Measurements from ENCODE around the gene PRLHR. TPM values are rescaled to one million over a fixed set of nuclear protein-coding genes. Genes with fewer than 3 reads are reported as not detected.
"Not testable (repeated sequence)": the region's sequence is repeated elsewhere in the genome, so short reads cannot be mapped to it uniquely, and the experiment has no call there.

The PRLHR gene
- total RNA-seq: not detected in 2 replicates

DNA sequence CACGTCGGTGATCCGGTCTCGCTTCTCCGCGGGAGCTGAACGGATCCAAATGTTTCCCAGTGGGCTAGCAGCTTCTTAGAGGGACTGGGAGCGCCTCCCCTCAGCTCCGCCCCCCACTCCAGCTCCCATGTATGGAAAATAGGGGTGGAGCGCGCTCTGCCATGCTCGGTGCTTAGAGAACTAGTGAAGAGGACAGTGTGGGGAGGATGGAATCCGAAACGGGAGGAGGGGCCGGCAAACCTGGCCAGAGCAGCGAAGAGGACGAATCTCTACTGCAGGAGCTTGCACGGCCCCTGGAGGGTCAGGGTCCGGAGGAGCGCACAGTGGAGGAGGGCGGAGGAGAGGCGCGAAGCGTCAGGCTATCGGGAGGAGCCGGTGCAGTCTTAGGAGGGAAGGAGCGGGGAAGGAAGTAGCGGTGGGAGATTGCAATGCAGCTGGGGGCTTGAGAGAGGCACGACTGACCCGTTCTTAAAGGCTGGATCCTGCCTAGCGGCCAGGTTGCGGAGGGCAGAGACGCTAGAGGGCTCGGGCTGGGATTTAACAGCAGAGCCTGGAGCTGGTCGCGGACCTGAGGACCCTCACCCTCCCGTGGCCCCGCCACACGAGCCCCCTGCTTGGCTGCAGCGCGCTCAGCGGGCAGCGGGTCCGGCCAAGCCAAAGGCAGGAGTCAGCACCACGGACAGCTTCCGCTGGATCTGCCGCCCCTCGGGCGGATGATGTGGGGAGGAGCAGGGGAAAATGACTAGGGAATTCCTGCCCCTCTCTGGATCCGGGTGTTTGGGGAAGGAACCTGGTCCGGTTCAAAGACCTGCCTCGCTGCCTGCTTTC is at the start of gene PRLHR:
PRLHR (minus strand) TSS at position 51 of the 828 bp plus-strand sequence. CDS start 404 bp downstream, outside the sequence.
- DNase-seq (ENCODE audit: low read depth, low spot score): no peak

DNA sequence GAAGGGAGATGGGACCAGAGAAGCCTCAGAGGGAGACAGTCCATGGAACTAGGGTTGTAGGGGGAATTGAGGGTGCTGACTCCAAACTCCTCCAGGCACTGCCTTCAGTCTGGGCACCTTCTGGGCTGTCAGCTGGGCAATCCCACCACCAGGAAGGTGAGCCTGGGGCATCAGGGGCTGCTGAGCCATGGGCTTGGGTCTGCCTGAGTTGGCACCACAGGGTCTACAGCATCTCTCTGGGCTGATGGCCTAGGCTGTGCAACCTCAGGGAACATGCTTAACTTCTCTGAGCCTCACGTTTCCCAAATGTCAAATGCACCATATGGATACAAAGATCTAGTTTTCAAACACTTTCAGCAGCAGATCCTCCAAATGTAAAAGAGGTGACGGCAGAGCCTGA is 46.8 kb upstream of the PRLHR start:
- DNase-seq (ENCODE audit: low read depth, low spot score): no peak

DNA sequence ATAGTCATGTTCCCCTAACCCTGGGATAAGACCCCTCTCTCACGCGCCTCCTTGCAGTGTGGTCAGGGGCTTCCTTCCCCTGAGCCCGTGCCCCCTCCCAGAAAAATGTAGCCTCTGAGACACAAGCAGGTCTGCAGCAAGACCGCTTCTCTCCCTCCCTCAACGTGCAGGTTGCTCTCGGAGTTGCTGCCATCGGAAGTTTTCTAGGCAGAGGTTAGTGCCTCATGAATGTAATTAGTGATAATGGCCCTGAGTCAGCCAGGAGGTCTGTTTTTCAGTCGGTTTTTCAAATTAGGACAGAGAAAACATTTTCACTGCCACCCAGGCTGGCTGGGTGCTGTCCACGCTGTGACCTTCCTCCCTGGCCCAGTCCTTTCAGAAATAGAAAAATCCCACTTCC is 43.2 kb upstream of the PRLHR start:
- no peak for DNase-seq (ENCODE audit: low read depth, low spot score)

DNA sequence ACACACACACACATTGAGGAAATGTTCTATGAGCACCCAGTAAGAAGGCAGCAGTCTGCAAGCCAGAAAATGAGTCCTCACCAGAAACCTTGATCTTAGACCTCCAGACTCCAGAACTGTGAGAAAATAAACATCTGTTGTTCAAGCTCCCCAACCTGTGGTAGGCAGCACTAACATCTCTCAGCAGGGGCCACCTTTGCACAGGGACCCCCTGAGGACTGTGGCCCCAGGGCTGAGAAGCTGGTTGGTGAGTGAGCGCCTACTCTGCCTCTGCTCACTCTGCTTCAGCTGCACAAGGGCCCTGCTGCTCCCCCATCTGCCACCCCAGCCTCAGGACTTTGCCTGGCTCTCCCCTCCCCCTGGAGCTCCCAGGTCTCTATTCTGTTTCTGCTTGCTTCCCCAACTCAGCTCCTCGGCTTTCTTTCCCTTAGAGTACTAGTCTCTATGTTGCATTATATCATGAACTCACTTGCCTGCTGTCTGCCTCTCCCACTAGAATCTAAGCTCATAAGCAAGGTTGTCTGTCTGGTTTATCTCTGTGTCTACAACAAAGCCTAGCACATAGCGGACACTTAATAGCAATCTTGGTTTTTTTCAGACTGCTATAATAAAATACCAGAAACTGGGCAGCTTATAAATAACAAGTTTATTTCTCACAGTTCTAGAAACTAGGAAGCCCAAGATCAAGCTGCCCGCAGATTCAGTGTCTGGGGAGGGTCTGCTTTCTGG is 40.4 kb upstream of the PRLHR start:
- DNase-seq (ENCODE audit: low read depth, low spot score): no peak

DNA sequence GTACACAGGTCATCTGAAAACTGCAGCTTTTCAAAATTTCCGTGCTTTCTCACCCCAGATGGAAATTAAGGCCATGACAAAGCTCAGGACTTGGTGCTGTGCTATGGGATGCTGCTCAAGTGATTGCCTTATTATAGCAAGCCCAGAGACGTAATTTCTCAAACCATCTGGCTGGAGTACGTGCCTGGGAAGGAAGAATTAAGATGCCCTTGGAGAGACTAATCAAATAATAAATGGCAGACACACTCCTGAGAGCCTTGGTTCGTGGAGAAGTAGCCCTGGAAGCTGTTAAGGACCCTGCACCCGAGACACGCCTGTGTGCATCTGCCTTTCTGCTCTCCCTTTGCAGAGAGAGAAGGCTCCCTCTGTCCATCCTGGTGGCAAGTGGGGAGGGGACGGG is 38.3 kb upstream of the PRLHR start:
- no peak for DNase-seq (ENCODE audit: low read depth, low spot score)

DNA sequence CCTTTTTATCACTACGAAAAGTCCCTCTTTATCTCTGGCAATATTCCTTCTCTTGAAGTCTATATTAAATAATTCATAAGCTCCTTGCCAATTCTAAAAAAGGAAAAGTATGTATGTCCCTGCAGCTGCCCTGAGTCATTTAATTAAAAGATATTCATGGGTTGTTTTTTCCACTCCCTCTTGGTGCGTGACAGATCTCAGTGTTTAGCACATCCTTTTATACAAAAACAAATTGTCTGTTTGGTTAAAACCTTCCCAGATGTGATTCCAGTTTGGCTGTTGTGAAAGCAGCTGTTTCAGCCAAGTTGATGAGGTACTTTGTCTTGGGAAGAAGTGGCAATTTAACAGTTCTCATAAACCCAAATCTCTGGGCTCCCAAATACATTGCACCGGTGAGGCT is 33.8 kb upstream of the PRLHR start:
- no peak for DNase-seq (ENCODE audit: low read depth, low spot score)

DNA sequence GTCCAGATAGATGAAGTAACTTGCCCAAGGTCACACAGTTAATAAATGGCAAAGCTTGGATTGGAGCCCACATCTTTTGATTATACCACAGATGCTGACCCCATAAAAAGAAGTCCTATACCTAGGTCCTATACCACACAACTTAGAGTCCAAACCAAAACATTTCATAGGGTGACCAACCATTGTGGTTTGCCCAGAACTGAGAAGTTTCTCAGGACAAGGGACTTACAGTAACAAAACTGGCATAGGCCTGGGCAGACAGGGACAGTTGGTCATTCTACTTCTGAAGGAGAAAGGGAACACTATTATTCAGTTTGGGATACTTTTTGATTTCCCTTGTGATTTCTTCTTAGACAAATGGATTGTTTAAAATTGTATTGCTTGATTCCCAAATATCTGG is 32.9 kb upstream of the PRLHR start:
- no peak for DNase-seq (ENCODE audit: low read depth, low spot score)

DNA sequence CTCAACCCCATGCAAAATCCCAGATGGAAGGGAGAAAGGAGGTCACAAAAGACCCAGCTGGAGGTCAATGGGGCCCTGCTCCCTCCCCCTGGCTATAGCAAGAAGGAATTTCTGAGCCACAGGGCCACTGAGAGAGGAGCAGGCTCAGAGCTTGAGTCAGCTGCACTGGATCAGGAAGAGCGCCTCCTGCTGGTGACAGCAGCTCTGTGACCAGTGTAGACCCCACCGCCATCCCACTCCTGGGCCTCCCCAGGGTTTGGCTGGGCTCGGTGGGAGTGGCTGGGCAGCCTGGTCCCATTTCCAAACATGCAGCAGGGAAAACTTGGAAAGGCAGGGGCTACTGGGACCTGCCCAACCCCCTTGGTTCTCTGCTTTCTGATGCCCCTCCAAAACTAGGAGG is 31.5 kb upstream of the PRLHR start:
- no peak for DNase-seq (ENCODE audit: low read depth, low spot score)

DNA sequence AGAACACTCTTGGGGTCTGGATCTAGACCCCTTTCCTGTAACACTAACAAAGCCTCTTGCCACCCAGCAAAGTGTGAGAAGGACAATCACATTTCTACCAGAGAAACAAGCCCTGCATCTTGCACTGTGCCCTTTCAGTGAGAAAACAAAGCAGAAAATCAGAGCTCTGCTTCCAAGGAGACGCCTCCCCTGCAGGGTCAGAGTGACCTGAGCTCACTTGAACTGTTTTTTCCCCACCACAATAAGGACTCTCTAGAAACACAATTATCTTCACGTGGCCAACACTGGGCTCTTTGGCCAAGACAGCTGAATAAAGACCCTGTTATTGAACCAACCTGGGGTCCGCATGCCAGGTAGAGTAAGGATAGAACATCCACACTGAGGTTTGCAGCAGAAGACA is 30.1 kb upstream of the PRLHR start:
- DNase-seq (ENCODE audit: low read depth, low spot score): no peak

DNA sequence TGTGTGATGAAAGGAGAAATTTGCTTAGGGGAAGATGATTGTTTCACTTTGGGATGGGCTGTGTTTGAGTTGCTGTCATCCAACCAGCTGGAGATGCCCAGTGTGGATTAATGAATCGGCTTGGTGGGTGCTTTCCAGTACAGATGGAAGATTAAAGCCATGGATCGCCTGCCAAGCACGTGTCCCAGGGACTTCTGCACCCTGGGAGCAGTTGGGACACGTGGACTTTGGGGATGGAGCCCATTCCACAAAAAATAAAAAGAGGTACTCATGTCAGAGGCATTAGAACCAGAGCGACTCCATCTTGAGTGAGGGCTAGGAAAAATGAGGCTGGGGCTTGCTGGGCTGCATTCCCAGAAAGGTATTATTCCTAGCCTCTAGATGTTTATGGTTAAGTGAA is 29.3 kb upstream of the PRLHR start:
- no peak for DNase-seq (ENCODE audit: low read depth, low spot score)

DNA sequence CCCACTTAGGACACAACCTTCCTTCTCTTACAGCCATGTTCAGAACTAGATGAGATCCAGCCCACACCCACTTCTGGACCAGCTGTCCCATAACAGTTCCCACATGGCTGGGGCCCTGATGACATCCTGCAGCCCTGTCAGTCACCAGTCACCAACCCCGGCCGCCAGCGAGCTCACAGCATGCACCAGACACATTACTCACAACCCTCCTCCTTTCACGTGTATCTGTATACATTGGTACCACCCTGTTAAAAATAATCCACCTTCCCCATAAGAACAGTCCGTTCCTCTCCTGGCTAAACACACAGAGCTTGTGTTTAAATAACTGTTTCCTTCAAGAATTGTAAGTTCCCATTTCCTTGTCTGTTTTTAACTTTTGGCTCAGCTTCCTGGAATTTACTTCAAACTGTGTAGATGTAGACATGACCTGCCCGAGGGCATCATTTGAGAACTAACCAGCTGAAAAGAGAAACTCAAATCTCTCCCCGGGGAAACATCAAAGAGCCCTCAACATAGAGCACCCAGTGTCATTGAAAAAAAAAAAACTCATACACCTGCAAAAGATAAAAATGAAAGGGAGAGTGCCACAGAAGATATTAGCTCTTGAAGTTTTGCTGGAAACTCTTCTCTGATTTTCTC is 26.0 kb upstream of the PRLHR start:
- DNase-seq (ENCODE audit: low read depth, low spot score): no peak

DNA sequence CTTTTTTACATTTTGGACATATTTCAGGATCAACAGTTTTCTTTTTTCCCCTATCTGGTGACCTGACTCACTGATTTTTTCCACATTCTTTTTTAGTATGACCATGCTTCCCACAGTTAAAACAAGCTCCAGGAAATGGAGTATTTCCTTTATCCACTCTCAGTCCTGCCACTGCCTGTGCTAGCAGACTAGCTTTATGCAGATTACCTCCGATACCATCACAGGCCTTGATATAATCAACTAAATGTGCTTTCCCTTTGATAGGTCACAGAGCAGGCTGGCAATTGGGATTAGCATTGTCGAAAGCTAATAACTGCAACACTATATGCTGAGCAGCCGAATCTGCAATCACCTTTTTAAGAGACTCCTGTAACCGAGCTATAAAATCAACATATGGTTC is 18.4 kb upstream of the PRLHR start:
- not testable (repeated sequence) for DNase-seq (ENCODE audit: low read depth, low spot score)

DNA sequence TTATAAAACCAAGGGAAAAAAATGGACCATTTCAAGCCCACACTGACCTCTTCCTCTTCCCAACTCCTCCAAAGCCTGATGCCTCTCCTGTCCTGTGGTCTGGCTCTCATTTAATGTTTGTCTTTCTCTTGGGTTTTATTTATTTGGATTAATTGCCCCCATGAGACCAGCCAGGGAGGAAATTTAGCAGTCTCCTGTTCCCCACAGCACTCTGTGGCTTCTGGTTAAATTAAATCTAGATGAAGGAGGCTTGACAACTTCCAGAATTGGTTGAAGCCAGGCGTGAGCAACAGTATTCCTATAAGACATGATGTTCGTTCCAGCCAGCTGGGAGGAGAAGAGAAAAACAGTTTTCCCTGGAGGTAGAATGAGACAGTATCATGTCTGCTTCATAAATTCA is 15.1 kb upstream of the PRLHR start:
- DNase-seq (ENCODE audit: low read depth, low spot score): no peak

DNA sequence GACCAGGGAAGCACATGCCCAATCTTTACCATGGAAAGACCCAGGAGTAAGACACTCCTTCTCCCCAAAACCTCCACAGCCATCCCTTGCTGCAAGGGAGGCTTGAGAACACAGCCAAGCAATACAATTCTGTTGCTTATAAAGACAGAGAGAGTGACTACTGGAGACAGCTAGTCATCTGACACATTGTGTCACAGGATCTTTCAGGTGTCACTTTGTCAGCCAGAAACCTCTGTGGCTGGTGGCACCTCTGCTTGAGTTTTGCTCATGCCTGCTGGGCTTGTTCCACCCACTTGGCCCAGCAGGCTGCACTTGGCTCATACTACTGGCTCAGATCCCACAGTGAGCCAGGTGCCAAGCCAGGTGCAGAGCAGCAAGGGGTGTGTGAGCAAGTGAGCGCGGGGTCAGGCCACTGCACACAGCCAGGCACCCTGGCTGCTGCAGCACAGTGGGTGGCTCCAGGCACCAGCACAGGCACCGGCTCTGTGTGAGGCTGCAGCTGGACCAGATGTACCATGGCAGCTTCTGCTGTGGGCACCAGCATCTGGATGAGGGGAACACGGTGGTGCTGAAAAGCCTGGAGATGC is 12.4 kb upstream of the PRLHR start:
- DNase-seq (ENCODE audit: low read depth, low spot score): no peak

DNA sequence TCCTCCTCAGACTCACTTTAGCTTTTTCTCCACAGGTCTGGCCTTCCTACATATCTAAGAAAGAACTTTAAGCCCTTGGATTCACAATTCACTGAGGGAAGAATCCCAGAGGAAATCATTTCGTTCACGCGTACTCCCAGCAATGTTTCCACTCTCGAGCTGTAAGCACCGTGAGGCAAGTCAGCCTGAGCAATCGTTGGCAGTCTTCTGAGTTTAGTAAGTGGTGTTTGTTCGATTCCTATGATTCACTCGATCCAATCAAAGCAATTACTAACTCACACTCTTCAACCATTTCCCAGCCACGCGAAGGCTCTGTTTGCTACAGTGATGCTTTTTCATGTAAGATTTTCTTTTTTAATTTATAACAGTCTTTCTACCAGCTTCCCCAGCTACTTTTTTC is 10.2 kb upstream of the PRLHR start:
- no peak for DNase-seq (ENCODE audit: low read depth, low spot score)

DNA sequence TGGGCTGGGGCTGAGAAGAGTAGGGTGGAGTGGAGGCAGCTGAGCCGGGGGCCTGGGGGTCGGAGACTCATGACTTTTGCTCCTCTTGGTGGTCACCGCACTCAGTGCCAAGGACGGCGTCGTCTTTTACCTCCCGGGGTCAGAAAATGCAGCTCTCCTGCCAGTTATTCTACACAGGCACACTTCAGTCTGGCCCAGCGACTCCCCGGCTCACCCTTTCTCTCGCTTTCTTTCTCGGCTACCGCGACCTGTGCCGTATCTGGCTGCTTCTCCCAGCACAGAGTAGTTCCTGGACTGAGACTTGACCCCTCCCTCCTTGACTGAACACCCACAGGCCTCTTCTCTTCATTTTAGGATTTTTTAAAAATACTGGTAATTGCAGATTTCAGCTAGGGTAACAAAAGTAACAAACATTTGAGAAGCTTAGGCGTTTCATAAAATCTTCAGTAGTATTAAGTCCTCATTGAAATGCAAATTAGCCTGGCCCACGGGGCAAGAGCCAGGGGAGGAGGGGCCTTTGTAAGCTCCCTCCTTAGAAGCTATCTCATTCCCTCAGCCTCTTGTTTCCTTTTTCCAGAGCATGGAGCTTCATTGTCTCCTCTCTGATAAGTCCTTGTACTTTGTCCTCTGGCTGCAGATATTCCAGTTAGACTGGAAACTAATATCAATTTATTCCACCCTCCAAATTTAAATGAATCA is 1.1 kb upstream of the PRLHR start:
- DNase-seq (ENCODE audit: low read depth, low spot score): no peak

DNA sequence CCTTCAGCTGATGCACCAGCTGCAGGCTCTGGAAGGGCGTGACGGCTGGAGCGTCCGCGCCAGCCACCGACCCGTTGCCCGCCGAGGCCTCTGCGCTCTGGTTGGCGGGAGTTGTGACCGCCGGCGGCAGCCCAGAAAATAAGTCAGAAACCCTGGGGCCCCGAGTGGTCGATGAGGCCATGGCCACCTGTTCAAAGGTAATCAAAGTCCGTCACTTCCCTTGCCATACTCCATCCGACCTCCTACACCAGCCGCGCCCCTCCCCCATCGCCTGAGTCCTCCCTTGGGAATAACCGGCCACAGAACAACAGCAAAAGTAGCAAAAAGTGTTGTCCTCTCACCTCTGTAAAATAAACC is 406 bp downstream of the PRLHR start:
- DNase-seq (ENCODE audit: low read depth, low spot score): no peak

DNA sequence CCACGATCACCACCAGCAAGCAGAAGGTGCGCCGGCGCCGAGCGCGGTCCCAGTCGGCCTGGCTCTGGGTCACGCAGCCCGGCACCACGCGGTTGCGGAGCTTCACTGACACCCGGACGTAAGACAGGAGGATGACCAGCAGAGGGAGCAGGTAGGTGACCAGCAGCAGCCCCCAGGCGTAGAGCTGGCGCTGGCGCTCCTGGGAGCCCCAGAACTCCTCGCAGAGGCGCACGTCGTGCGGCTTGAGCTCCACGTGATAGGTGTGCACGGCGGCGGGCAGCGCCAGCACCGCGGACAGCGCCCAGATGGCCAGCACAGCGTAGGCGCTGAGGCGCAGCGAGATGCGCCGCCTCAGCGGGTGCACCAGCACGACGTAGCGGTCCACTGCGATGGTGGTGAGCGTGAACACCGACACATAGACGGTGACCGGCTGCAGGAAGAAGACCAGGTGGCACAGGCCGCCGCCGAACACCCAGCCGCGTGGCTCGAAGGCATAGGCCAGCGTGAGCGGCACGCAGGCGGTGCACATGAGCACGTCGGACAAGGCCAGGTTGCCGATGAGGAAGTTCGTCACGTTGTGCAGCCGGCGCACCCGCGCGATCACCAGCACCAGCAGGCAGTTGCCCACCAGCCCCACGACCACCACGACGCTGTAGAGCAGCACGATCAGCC is 920 bp downstream of the PRLHR start:
- DNase-seq (ENCODE audit: low read depth, low spot score): no peak

DNA sequence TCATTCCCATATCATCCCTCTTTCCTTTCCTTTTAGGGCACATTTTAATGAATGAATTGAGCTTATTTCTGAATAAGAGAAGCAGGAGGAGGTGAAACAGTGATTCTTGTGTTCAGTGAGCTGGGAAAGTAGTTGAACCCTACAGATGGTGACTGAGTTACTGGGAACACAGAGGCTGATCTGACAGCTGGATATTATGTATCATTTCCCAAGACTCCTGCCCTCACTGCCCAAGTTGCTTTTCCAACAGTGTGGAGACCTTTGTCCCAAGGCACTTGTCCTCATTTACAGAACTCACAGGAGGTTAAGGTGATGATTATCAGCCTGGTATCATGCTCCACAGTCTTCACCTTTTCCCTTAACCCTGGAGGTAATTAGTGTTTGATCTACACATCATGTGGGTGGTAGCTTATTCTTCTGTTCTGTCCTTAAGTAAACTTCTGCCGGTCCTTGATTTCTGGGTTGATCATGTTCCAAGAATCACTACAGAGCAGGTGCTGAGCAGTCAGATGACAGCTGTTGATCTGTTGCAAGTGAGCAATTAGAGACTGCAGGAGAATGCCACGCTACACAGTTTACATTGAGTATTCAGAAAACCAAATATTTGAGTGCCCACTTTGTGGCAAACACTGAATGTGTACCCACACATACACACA is 2.6 kb downstream of the PRLHR start:
- DNase-seq (ENCODE audit: low read depth, low spot score): no peak

DNA sequence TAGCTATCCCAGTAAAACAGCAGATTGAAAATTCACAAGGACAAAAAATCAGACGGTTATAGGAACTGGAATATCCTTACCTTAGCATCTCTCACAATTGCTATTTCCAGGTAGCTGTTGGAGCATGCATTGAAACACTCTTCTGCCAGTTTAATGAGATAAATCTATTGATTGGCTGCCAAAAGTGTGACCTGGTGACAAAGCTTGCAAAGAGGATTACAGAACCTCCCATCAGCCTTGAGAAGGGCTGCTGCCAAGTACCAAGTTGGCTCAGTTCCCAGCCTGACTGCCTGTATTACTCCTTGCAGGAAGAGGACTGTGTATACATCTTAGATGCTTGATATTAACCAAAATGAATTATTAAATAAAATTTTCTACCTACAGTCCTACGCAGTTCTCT is 5.1 kb downstream of the PRLHR start:
- no peak for DNase-seq (ENCODE audit: low read depth, low spot score)

All from pulmonary artery endothelial cell (primary cell).